GM19463 (cell line): ENCODE results near the gene CRY2.
"Not testable (repeated sequence)": the region's sequence is repeated elsewhere in the genome, so short reads cannot be mapped to it uniquely, and the experiment has no call there.

Experiments
- ATAC-seq: cut with Tn5 transposase; IDR thresholded peaks from one replicate; pipeline ENCODE4 v1.9.1; 2021; ENCODE audit warnings: mild to moderate bottlenecking, moderate library complexity; ENCODE audit not compliant: unreplicated experiment

The CRY2 gene

GRCh38 chr11:45811571-45812290, 35.5 kb upstream of the CRY2 start:
- no peak for ATAC-seq

DNA sequence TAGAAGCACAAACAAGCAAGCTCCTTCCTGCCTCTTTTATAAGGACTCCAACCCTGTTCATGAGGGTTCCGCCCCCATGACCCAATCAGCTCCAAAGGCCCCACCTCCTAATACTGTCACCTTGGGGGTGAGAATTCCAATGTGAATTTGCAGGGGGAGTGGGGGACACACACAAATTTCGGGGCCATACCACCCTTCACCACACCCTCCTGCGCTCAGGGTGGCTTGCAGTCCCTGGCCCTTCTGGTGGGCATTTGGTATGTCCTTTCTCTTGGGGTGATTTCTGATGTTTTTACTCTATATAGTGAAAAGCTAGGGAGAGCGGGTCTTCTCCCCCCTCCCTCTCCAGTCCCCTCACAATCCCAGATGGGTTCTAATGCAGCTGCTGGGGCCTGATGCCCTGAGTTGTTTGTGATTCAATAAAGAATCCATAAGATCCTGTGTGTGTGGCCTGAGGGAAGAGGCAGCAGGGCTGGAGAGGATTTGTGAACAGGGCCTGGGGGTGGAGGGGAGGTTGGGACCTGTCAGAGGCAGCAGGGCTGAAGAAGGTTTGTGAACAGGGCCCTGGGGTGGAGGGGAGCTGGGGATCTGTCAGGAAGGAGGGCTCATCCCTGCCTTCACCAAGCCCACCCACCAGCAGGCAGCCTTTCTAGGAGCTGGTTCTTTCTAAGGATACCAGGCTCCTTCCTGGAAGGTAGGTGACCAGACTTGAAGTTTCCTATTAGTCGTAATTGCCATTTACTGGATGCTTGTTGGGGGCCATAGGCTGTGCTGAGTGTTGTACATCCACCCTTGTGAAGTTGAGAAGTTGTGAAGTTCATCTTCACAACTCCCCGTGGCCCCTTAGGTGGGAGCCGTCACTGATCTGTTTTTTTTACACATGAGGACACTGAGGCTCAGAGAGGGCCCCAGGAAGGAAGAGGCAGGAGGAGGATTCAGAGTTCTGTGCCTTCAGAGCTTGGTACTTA, 34.4 kb upstream of the CRY2 start:
- no peak for ATAC-seq

DNA sequence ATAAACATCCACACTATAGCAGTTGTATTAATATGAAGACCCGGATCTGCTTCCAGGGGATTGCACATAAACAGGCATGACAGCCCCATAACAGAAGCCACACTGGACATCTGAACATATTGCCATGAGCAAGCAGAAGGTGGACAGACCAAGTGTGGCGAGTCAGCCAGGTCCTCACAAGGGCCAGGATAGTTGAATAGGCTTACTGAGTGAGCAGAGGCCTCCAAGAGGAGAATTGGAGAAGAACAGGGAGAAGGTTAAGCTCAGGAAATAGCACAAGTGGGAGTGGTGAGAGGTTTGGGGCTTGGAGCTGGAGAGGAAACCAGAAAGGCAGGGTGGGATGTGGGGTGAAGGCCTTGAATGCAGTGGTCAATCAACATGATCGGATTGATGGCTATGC, 31.5 kb upstream of the CRY2 start:
- ATAC-seq: no peak

DNA sequence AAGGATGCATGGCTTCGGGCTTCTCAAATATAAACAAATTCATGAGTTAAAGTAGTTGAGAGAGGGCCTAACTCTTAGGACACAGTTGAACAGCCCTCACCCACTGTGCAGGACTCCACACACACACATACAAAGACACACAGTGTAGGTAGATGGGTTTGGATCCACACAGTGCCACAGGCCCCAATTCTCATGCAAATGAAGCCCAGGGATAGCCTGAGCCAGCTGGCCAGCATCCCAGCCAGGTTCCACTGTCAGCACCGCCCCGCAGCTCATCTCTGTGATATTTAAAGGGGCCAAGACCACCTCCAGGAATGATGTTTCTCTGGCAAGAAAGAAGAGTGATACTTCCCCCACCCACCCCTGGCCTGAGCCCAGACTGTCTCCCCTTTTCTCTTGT, 30.7 kb upstream of the CRY2 start:
- ATAC-seq: no peak

- ATAC-seq: peak; percentile 90
Observed at GRCh38 chr11:45817191-45817590, 30.1 kb upstream of the CRY2 start.

DNA sequence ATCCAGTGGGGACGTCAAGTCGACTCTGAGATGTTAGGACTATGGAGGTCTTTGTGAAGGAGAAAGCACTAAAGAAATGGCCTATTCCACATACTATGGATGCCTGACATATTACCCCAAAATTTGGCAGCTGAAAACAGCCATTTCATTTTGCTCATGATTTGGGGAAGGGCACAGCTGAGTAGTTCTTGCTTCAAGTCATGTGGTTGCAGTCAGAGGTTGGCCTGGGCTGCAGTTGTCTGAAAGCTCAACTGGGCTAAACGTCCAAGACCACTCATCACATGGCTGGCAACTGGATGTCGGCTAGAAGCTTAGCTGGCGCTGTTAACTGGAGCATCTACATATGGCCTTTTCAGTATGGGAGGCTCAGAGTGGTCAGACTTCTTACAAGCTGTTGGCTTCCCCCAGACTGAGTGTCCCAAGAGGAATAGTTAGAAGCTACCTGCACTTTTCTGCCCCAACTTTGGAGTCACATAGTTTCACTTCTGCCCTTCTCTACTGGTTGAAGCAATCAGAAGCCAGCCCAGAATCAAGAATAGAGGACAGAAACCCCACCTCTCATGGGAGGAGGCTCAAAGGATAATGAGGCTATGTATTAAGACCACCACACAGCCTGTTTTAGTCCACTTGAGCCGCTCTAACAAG, 28.2 kb upstream of the CRY2 start:
- no peak for ATAC-seq

DNA sequence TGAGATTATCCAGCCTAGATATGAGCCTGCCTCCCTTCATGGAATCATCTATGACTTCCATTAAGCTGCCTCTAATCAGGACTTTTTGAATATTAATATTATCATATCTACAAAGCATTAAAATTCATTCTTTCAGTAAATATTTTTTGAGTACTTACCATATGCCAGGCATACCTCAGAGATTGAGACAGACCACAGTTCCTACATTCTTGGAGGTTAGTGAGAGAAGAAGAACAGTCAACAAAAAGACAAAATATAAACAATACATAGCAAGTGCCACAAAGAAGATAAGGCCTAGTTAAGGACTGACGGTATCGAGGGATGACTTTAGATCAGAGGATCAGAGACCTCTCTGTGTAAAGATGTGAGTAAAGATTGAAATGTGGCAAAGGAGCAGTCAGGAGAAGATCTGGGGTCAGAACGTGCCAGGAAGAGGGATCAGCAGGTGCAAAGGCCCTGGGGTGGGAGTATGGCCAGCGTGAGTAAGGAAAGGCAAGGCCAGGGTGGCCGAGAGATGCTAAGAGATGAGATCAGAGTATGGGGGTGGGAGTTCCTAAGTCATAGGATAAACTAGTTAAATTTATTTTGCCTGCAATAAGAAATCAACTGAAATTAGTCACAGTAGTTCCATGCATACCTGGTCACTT, 26.9 kb upstream of the CRY2 start:
- ATAC-seq: no peak

DNA sequence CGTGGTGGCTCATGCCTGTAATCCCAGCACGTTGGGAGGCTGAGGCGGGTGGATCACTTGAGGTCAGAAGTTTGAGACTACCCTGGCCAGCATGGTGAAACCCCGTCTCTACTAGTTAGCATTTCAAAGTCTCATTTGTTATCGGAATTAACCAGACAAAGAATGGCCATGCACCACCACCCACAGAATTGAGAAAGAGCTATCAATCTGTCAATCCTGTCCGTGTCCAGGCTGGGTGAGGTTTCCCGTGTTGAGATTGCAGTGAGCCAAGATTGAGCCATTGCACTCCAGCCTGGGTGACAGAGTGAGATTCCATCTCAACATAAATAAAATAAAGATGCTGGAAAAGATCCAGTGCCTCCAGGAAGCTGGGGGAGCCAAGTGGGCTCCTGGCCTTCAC, 20.8 kb upstream of the CRY2 start:
- not testable (repeated sequence) for ATAC-seq

DNA sequence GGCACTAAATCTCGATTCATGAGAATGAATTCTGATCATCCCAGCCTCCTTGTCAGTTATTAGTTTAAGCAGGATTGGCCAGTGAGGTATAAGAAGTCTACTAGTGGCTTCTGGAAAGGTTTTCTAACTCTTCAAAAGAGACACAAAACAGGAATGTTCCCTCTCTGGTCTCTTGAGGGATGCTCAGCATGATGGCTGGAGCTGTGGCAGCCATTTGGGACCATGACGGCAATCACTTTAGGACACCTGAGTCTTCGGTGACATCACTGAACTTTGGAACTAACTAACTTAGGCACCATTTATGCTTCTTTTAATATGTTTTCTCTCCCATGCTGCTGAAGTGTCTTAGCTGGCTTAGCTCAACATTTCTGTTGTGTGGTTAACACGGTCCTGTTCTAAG, 20.2 kb upstream of the CRY2 start:
- ATAC-seq: no peak

DNA sequence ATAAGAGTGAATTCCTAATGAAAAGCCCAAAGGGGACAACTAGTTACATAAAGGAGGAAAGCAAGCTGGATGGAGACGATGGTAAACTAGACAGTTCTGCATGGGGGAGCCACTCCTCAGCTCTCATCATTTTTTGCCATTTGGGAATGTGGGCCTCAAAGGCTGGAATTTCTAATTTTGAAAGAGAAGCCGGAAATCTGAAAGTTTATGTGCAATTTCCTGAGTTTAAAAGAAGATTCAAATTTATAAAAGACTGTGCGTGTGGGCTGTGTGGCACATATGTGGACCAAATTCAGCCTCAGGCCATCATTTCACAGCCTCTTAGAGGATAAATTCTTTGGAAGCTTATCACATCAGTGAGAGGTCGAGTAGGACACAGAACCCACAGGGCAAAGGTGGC, 18.3 kb upstream of the CRY2 start:
- ATAC-seq: no peak

- ATAC-seq: no peak
Observed at GRCh38 chr11:45830596-45830995, 16.7 kb upstream of the CRY2 start.

DNA sequence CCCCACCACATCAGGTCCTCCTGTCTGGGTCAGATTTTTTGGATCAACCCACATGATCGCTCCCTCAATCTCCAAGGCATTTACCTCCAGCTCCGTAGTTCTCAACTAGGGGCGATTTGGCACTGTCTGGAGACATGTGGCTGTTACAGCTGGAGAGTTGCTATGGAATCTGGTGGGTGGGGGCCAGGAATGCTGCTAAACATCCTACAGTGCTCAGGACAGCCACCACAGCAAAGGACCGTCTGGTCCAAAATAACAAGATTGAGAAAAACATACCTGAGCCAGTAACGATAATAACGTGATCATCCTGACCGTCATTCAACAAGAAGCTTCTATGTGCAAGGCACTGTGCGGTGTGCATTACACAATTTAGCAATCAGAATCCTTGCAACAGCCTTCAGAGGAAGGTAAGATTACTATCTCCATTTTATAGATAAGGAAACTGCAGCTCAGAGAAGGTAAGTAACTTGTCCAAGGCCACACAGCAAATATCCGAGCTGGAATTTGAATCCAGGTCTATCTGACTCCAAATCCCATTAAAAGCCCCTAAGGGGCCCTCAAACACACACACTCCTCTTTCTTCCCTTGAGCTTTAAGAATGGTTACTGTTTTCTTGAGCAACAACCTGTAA, 14.3 kb upstream of the CRY2 start:
- ATAC-seq: no peak

DNA sequence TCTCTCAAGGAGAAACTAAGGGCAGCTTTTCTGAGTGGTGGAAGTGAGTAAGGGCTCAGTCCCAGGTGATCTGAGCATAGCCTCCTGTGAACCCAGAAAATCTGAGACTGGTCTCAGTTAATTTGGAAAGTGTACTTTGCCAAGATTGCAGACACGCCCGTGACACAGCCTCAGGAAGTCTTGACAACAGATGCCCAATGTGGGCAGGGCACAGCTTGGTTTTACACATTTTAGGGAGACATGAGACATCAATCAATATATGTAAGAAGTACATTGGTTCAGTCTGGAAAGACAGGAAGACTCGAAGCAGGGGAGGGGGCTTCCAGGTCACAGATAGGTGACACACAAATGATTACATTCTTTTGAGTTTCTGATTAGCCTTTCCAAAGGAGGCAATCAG, 13.5 kb upstream of the CRY2 start:
- no peak for ATAC-seq

DNA sequence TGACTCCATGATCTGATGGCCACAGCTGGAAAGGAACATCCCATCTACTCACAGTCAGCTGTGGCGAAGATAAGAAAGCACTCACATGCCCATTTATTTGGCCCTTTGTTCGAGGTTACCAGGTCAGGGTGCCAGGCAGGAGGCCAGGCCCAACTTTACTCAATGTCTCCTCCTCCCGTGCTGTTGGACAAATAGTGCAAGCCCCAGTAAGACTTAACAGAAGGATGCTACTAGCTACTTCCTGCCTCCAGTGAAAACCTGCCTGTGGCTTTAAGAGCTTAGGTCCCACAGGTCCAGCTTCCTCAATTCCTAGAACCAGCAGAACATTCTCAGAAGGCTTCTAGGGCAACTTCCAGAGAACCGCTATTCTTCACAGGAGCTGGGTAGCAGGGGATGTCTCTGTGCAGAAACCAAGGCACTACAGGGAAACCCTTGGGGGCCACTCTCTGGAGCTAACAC, 12.9 kb upstream of the CRY2 start:
- no peak for ATAC-seq

DNA sequence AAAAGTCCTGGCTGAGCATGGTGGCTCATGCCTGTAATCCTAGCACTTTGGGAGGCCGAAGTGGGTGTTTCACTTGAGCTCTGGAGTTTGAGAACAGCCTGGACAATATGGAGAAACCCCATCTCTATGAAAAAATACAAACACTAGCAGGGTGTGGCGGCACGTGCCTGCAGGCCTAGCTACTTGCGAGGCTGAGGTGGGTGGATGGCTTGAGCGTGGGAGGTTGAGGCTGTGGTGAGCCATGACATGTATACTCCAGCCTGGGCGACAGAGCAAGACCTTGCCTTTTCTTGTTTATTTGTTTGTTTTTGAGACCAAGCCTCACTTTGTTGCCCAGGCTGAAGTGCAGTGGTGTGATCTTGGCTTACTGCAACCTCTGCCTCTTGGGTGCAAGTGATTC, 8.1 kb upstream of the CRY2 start:
- no peak for ATAC-seq

GRCh38 chr11:45840251-45840650, 7.0 kb upstream of the CRY2 start:
- not testable (repeated sequence) for ATAC-seq

DNA sequence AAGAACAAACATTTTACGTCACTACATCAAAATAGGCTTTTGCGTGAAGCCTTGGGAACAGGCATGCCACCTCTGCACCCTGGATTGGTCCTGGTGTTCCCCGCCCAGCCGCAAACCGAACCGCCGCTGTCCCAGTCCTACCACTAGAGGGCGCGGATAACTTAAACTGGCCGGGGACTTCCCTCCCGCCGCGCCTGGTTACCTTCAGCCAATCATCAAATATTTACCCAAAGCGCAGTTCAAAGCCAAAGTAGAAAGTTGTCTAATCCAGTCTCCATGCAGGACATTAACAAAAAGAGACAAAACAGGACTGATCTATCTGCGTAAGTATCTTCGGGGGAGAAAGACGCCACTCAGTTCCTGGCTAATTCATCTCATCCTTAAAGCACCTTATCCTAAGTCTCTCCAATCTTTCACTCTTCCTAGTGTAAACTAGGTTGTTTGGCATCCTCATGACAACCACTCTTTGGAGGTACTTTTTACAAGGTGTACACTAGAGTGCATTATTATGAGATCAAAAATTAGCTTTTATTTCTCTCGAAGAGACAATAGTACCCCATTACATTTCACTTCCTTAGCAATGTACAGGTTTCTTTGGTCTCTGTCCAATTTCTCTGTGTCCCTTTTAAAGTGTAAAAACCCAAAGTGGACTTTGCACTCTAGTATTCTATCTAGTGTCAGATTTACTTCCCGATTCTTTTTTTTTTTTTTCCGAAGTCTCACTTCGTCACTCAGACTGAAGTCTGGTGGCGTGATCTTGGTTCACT, 3.9 kb upstream of the CRY2 start:
- ATAC-seq: no peak

DNA sequence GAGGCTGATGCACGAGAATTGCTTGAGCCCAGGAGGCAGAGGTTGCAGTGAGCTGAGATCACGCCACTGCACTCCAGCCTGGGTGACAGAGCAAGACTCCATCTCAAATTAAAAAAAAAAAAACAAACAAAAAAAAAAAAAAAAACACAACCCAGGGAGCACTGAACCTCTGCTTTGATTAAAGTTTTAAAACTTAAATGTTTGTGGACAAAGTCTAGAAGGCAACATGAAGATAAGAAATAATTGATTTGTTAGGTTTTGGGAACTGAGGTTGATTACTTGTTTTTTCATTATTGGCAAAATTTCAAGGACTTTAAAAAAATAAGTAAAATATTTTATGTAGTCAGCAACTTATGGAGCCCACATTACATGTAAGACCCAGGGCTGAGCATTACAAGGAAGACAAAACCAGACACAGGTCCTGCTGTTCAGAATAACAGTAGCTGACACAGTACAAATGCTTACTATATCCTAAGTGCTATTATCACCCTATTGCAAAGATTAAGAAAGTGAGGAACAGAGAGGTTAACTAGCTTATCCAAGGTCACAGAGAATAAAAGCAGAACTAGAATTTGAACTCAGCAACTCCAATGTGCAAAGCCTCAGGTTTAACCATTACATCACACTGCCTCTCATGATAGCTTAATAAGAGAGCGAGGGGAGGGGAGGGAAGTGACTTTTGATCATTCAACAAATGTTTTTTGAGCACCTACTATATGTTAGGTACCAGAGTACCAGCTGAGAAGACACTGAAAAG, 2.3 kb upstream of the CRY2 start:
- ATAC-seq: no peak

DNA sequence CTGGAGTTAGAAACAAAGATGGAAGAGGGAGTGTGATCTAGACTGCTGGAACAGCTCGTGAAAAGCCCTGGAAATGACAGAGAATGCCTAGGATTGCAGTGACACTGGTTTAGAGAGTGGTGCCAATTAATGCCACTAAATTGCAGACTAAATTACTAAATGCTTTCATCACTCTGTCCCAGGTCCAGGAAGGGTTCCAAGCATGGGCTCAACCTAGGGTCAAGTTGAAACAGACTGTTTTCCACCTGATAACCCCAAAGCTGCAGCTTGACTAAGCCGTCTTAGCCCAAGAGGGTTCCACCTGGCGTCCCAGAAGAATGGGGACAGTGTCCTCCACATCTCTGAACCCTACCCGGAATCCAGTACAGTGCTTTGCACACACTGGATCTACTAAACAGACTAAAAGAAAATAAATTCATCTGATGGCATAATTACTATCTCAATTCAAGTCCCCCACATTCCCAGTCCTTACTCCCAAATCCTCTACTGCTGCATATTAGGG, 1.1 kb upstream of the CRY2 start:
- no peak for ATAC-seq
